B cell (primary cell): ENCODE measurements around the gene FRYL.

Experiments
- EZH2 ChIP-seq: IDR thresholded peaks from 2 replicates; pipeline ENCODE4 v1.6.1; 2012; ENCODE audit warnings: borderline replicate concordance, low read depth, mild to moderate bottlenecking, moderate library complexity, low read length; ENCODE audit not compliant: insufficient read depth, poor library complexity, severe bottlenecking
- TF ChIP-seq, protein P1 (sequence below): fragments of 200-600 bp; IDR thresholded peaks from one replicate; pipeline ENCODE4 v1.8.0; 2022; ENCODE audit warnings: antibody characterized with exemption, mild to moderate bottlenecking

DNA sequence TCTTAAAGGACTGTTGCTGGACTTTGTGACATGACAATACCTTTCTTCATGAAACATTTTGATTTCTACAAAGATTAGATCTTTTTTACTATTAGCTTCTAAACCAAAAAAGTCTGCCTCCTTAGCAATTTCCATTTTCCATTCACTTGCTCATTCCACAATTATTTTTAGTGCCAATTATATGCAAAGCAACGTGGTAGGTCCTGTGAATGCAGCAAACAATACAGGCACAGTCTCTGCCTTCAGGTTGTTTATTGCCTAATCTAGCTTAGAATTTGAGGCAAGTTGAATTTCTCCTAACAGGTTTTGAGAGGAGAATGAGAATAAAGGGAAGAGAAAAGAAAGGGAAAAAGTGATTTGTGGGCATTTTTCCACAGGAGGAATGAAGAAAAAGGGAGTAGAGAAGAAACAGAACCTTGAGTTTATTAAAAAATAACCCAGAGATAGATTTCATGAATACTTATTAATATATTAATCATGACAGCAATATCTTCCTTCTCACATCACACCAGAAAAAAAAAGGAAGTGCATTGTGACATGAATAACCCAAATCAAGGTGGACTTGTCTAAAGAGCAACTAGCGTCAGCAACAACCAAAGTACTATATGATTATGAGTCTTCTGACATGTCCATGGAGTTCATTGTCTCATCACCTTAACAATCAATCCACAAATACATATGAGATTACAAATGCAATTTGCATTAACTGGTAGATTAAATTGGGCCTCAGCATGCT, 16.3 kb upstream of the FRYL start:
- TF ChIP-seq, protein P1, sequence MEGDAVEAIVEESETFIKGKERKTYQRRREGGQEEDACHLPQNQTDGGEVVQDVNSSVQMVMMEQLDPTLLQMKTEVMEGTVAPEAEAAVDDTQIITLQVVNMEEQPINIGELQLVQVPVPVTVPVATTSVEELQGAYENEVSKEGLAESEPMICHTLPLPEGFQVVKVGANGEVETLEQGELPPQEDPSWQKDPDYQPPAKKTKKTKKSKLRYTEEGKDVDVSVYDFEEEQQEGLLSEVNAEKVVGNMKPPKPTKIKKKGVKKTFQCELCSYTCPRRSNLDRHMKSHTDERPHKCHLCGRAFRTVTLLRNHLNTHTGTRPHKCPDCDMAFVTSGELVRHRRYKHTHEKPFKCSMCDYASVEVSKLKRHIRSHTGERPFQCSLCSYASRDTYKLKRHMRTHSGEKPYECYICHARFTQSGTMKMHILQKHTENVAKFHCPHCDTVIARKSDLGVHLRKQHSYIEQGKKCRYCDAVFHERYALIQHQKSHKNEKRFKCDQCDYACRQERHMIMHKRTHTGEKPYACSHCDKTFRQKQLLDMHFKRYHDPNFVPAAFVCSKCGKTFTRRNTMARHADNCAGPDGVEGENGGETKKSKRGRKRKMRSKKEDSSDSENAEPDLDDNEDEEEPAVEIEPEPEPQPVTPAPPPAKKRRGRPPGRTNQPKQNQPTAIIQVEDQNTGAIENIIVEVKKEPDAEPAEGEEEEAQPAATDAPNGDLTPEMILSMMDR = no peak
- TF ChIP-seq EZH2 = no peak
